WTC11 (cell line): ENCODE measurements around the gene TBX3. TPM values are rescaled to one million over a fixed set of nuclear protein-coding genes. Genes with fewer than 3 reads are reported as not detected.

Source experiments
- ATAC-seq: fragments of 200-7000 bp; cut with Tn5 transposase; 2 replicates; pipeline ENCODE4 v1.10.0; 2021; ENCODE audit warnings: mild to moderate bottlenecking, moderate library complexity
- CTCF ChIA-PET: fragments of 300-600 bp; sonication (Branson Sonifier 250); formaldehyde crosslinking; loops from one replicate; lab custom pipeline; 2021; ENCODE audit warnings: antibody characterized with exemption; lab: Charles Lee
- POLR2A ChIA-PET: fragments of 350-600 bp; sonication (Branson Sonifier 250); formaldehyde crosslinking; loops from one replicate; lab custom pipeline; 2021; ENCODE audit warnings: antibody characterized with exemption; lab: Charles Lee
- DNase-seq: peaks from one replicate; pipeline ENCODE4 v3.0.0; 2021; ENCODE audit warnings: low spot score
- H3K27ac Mint-ChIP-seq: 2 replicates; pipeline ENCODE4 v1.8.0; 2021; ENCODE audit warnings: mixed read lengths
- H3K27me3 Mint-ChIP-seq: 2 replicates; pipeline ENCODE4 v1.8.0; 2021; ENCODE audit warnings: low read depth, mild to moderate bottlenecking, moderate library complexity, mixed read lengths
- H3K36me3 Mint-ChIP-seq: 2 replicates; pipeline ENCODE4 v1.8.0; 2021; ENCODE audit warnings: mixed read lengths
- H3K4me1 Mint-ChIP-seq: 2 replicates; pipeline ENCODE4 v1.8.0; 2022; ENCODE audit warnings: mixed read lengths
- H3K4me3 Mint-ChIP-seq: 2 replicates; pipeline ENCODE4 v1.8.0; 2021; ENCODE audit warnings: mild to moderate bottlenecking, moderate library complexity, mixed read lengths
- H3K9me3 Mint-ChIP-seq: 2 replicates; pipeline ENCODE4 v1.8.0; 2021; ENCODE audit warnings: mixed read lengths
- ATF1 ChIP-seq: sonication (generic); formaldehyde crosslinking; IDR thresholded peaks from 2 replicates; pipeline ENCODE4 v1.8.1; 2023; ENCODE audit warnings: mild to moderate bottlenecking, moderate library complexity, missing genetic modification reagents
- FOXK1 ChIP-seq: sonication (generic); formaldehyde crosslinking; IDR thresholded peaks from 2 replicates; pipeline ENCODE4 v1.8.0; 2022; ENCODE audit warnings: mild to moderate bottlenecking, moderate library complexity, missing genetic modification reagents
- HMGA2 ChIP-seq: fragments of 250-450 bp; sonication (Bioruptor Pico); IDR thresholded peaks from 2 replicates; pipeline ENCODE4 v1.4.0; 2021; ENCODE audit warnings: mild to moderate bottlenecking, moderate library complexity
- IRF2 ChIP-seq: sonication (generic); formaldehyde crosslinking; IDR thresholded peaks from 2 replicates; pipeline ENCODE4 v1.8.0; 2022; ENCODE audit warnings: low read depth, missing genetic modification reagents, borderline replicate concordance
- JUN ChIP-seq: sonication (generic); formaldehyde crosslinking; IDR thresholded peaks from 2 replicates; pipeline ENCODE4 v1.8.0; 2023; ENCODE audit warnings: mild to moderate bottlenecking, missing genetic modification reagents
- MLX ChIP-seq: sonication (generic); formaldehyde crosslinking; IDR thresholded peaks from 2 replicates; pipeline ENCODE4 v1.8.1; 2023; ENCODE audit warnings: mild to moderate bottlenecking, missing genetic modification reagents, moderate library complexity
- NR2C2 ChIP-seq: sonication (generic); formaldehyde crosslinking; IDR thresholded peaks from 2 replicates; pipeline ENCODE4 v1.8.0; 2022; ENCODE audit warnings: mild to moderate bottlenecking, missing genetic modification reagents
- ZNF121 ChIP-seq: sonication (generic); formaldehyde crosslinking; IDR thresholded peaks from 2 replicates; pipeline ENCODE4 v1.8.0; 2023; ENCODE audit warnings: missing genetic modification reagents
- ZNF138 ChIP-seq: sonication (generic); formaldehyde crosslinking; conservative IDR thresholded peaks from 2 replicates; pipeline ENCODE4 v1.8.1; 2022; ENCODE audit warnings: mild to moderate bottlenecking, moderate library complexity, missing genetic modification reagents
- total RNA-seq: library from RNA; stranded (reverse); gene quantifications from 3 replicates; pipeline ENCODE4 v1.2.3, GENCODE V29; 2021
- TF ChIP-seq, protein P1 (sequence below): fragments of 200-600 bp; IDR thresholded peaks from 2 replicates; pipeline ENCODE4 v1.8.0; 2022; ENCODE audit warnings: antibody characterized with exemption
- TF ChIP-seq, protein P2 (sequence below): sonication (generic); formaldehyde crosslinking; IDR thresholded peaks from 2 replicates; pipeline ENCODE4 v1.8.1; 2022; ENCODE audit warnings: mild to moderate bottlenecking, moderate library complexity, missing genetic modification reagents
- TF ChIP-seq, protein P3 (sequence below): sonication (generic); formaldehyde crosslinking; IDR thresholded peaks from 2 replicates; pipeline ENCODE4 v1.8.1; 2022; ENCODE audit warnings: low read depth, mild to moderate bottlenecking, moderate library complexity, missing genetic modification reagents, borderline replicate concordance
- TF ChIP-seq, protein P4 (sequence below): sonication (generic); formaldehyde crosslinking; IDR thresholded peaks from 2 replicates; pipeline ENCODE4 v1.8.1; 2022; ENCODE audit warnings: missing genetic modification reagents, borderline replicate concordance
- TF ChIP-seq, protein P5 (sequence below): sonication (generic); formaldehyde crosslinking; IDR thresholded peaks from 2 replicates; pipeline ENCODE4 v1.8.1; 2023; ENCODE audit warnings: mild to moderate bottlenecking, missing genetic modification reagents, borderline replicate concordance
- TF ChIP-seq, protein P6 (sequence below): sonication (generic); formaldehyde crosslinking; IDR thresholded peaks from 2 replicates; pipeline ENCODE4 v1.8.0; 2023; ENCODE audit warnings: missing genetic modification reagents

Gene TBX3
- total RNA-seq, 1 experiment from 2014 or later = 2.2 TPM

GRCh38 chr12:114662512-114663177 is 21.3 kb downstream of the TBX3 start:
- TF ChIP-seq MLX = no peak
- TF ChIP-seq, protein P1, sequence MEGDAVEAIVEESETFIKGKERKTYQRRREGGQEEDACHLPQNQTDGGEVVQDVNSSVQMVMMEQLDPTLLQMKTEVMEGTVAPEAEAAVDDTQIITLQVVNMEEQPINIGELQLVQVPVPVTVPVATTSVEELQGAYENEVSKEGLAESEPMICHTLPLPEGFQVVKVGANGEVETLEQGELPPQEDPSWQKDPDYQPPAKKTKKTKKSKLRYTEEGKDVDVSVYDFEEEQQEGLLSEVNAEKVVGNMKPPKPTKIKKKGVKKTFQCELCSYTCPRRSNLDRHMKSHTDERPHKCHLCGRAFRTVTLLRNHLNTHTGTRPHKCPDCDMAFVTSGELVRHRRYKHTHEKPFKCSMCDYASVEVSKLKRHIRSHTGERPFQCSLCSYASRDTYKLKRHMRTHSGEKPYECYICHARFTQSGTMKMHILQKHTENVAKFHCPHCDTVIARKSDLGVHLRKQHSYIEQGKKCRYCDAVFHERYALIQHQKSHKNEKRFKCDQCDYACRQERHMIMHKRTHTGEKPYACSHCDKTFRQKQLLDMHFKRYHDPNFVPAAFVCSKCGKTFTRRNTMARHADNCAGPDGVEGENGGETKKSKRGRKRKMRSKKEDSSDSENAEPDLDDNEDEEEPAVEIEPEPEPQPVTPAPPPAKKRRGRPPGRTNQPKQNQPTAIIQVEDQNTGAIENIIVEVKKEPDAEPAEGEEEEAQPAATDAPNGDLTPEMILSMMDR = peak; percentile 92
- no peaks in the 10 kb centered on the region for H3K9me3 Mint-ChIP-seq
- ATAC-seq (peak; percentile 7; the same call in 1 of the 2 replicates), DNase-seq (peak; percentile 84)
- no peak overlapping the region for H3K4me3 Mint-ChIP-seq
- peaks cover 46% of the 10 kb centered on the region for H3K4me1 Mint-ChIP-seq
- ChIA-PET POLR2A (no interaction called here), CTCF (interaction anchor here (0.5 to 1.4 kb wide), 15 partner anchors 10 to 791 kb away, joined by 3 to 7 read pairs (median 4); partner anchors contain the start of gene TBX3)
- H3K36me3 Mint-ChIP-seq = no peaks in the 10 kb centered on the region
- H3K27me3 Mint-ChIP-seq = peaks cover 94% of the 10 kb centered on the region
- no peak overlapping the region for H3K27ac Mint-ChIP-seq

DNA sequence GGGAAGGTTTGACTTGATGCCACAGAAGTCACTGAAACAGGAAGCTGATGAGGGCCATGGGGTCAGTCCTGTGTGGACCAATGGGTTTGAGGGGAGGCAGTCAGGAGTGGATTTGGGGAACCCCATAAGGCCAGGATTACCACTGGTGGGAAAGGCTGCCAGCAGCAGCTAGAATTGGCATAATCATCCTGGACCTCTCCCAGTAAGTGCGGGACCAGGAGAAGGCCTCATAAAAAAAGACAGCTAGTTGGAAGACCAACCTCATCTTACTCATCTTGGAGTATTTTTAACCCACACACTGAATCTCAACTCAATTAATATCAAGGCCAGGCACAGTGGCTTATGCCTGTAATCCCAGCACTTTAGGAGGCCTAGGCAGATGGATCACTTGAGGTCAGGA is 22.7 kb downstream of the TBX3 start:
- no peak overlapping the region for H3K27ac Mint-ChIP-seq
- no peak for DNase-seq
- no peaks in the 10 kb centered on the region for H3K36me3 Mint-ChIP-seq
- peaks cover 49% of the 10 kb centered on the region for H3K4me1 Mint-ChIP-seq
- ChIA-PET POLR2A (no interaction called here), CTCF (interaction anchor here (0.7 kb wide), 1 partner anchor 102 kb away, joined by 3 read pairs; no protein-coding TSS in a partner anchor)
- ATAC-seq = no peak
- peaks cover 91% of the 10 kb centered on the region for H3K27me3 Mint-ChIP-seq
- TF ChIP-seq ATF1 (CRISPR knock-in tag) (no peak), IRF2 (no peak), FOXK1 (CRISPR knock-in tag) (no peak), NR2C2 (CRISPR knock-in tag) (no peak), HMGA2 (no peak), JUN (no peak), ZNF121 (CRISPR knock-in tag) (no peak), ZNF138 (CRISPR knock-in tag) (no peak)
- TF ChIP-seq, protein P2, sequence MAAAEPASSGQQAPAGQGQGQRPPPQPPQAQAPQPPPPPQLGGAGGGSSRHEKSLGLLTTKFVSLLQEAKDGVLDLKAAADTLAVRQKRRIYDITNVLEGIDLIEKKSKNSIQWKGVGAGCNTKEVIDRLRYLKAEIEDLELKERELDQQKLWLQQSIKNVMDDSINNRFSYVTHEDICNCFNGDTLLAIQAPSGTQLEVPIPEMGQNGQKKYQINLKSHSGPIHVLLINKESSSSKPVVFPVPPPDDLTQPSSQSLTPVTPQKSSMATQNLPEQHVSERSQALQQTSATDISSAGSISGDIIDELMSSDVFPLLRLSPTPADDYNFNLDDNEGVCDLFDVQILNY (CRISPR knock-in tag) = no peak
- TF ChIP-seq, protein P3, sequence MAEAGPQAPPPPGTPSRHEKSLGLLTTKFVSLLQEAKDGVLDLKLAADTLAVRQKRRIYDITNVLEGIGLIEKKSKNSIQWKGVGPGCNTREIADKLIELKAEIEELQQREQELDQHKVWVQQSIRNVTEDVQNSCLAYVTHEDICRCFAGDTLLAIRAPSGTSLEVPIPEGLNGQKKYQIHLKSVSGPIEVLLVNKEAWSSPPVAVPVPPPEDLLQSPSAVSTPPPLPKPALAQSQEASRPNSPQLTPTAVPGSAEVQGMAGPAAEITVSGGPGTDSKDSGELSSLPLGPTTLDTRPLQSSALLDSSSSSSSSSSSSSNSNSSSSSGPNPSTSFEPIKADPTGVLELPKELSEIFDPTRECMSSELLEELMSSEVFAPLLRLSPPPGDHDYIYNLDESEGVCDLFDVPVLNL = no peak
- TF ChIP-seq, protein P4, sequence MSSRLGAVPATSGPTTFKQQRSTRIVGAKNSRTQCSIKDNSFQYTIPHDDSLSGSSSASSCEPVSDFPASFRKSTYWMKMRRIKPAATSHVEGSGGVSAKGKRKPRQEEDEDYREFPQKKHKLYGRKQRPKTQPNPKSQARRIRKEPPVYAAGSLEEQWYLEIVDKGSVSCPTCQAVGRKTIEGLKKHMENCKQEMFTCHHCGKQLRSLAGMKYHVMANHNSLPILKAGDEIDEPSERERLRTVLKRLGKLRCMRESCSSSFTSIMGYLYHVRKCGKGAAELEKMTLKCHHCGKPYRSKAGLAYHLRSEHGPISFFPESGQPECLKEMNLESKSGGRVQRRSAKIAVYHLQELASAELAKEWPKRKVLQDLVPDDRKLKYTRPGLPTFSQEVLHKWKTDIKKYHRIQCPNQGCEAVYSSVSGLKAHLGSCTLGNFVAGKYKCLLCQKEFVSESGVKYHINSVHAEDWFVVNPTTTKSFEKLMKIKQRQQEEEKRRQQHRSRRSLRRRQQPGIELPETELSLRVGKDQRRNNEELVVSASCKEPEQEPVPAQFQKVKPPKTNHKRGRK (CRISPR knock-in tag) = no peak
- TF ChIP-seq, protein P5, sequence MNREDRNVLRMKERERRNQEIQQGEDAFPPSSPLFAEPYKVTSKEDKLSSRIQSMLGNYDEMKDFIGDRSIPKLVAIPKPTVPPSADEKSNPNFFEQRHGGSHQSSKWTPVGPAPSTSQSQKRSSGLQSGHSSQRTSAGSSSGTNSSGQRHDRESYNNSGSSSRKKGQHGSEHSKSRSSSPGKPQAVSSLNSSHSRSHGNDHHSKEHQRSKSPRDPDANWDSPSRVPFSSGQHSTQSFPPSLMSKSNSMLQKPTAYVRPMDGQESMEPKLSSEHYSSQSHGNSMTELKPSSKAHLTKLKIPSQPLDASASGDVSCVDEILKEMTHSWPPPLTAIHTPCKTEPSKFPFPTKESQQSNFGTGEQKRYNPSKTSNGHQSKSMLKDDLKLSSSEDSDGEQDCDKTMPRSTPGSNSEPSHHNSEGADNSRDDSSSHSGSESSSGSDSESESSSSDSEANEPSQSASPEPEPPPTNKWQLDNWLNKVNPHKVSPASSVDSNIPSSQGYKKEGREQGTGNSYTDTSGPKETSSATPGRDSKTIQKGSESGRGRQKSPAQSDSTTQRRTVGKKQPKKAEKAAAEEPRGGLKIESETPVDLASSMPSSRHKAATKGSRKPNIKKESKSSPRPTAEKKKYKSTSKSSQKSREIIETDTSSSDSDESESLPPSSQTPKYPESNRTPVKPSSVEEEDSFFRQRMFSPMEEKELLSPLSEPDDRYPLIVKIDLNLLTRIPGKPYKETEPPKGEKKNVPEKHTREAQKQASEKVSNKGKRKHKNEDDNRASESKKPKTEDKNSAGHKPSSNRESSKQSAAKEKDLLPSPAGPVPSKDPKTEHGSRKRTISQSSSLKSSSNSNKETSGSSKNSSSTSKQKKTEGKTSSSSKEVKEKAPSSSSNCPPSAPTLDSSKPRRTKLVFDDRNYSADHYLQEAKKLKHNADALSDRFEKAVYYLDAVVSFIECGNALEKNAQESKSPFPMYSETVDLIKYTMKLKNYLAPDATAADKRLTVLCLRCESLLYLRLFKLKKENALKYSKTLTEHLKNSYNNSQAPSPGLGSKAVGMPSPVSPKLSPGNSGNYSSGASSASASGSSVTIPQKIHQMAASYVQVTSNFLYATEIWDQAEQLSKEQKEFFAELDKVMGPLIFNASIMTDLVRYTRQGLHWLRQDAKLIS (CRISPR knock-in tag) = no peak
- TF ChIP-seq, protein P6, sequence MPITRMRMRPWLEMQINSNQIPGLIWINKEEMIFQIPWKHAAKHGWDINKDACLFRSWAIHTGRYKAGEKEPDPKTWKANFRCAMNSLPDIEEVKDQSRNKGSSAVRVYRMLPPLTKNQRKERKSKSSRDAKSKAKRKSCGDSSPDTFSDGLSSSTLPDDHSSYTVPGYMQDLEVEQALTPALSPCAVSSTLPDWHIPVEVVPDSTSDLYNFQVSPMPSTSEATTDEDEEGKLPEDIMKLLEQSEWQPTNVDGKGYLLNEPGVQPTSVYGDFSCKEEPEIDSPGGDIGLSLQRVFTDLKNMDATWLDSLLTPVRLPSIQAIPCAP = no peak
- no peak overlapping the region for H3K4me3 Mint-ChIP-seq
- no peaks in the 10 kb centered on the region for H3K9me3 Mint-ChIP-seq
